A673 (cell line): ENCODE data around the gene NFASC. TPM values are rescaled to one million over a fixed set of nuclear protein-coding genes. Genes with fewer than 3 reads are reported as not detected.

Experiments
- BruUV-seq: library from RNA; stranded (reverse); fragments of 400-500 nt; replicated peaks from 2 replicates; lab custom pipeline; 2021; lab: Mats Ljungman, UMichigan
- CTCF ChIA-PET: fragments of 300-600 bp; sonication (Branson Sonifier 250); formaldehyde crosslinking; loops from one replicate; lab custom pipeline; 2022; ENCODE audit warnings: antibody characterized with exemption; lab: Charles Lee
- POLR2A ChIA-PET: fragments of 300-600 bp; sonication (Branson Sonifier 250); formaldehyde crosslinking; loops from one replicate; lab custom pipeline; 2022; ENCODE audit warnings: antibody characterized with exemption; ENCODE audit not compliant: low non-redundant PET; lab: Charles Lee
- DNase-seq: peaks from one replicate; pipeline ENCODE4 v3.0.0-alpha.2; 2015; ENCODE audit warnings: low spot score
- H3K27ac ChIP-seq: fragments of 200-600 bp; sonication (generic); 2 replicates; pipeline ENCODE4 v1.5.1; 2016; ENCODE audit warnings: mixed run types, low read depth, mild to moderate bottlenecking, mixed read lengths, antibody characterized with exemption, low read length; ENCODE audit not compliant: poor library complexity, severe bottlenecking
- H3K27me3 ChIP-seq: fragments of 200-600 bp; sonication (generic); replicated peaks from 2 replicates; pipeline ENCODE4 v1.6.1; 2017; ENCODE audit warnings: mixed run types, low read depth, mild to moderate bottlenecking, mixed read lengths, antibody characterized with exemption, low read length; ENCODE audit not compliant: insufficient read depth, poor library complexity
- H3K36me3 ChIP-seq: fragments of 200-600 bp; sonication (generic); 2 replicates; pipeline ENCODE4 v1.6.1; 2016; ENCODE audit warnings: mixed run types, mild to moderate bottlenecking, mixed read lengths, antibody characterized with exemption, low read length; ENCODE audit not compliant: insufficient read depth, poor library complexity, severe bottlenecking
- H3K4me1 ChIP-seq: fragments of 200-600 bp; sonication (generic); 2 replicates; pipeline ENCODE4 v1.6.1; 2017; ENCODE audit warnings: mixed run types, mild to moderate bottlenecking, mixed read lengths, antibody characterized with exemption, low read length; ENCODE audit not compliant: insufficient read depth, poor library complexity, severe bottlenecking
- H3K4me3 ChIP-seq: fragments of 200-600 bp; sonication (generic); 2 replicates; pipeline ENCODE4 v1.5.1; 2016; ENCODE audit warnings: low read depth, mixed run types, mild to moderate bottlenecking, mixed read lengths, low read length; ENCODE audit not compliant: poor library complexity, severe bottlenecking
- H3K9me3 ChIP-seq: fragments of 200-600 bp; sonication (generic); 2 replicates; pipeline ENCODE4 v1.6.1; 2016; ENCODE audit warnings: mixed run types, low read depth, mild to moderate bottlenecking, mixed read lengths, antibody characterized with exemption, low read length; ENCODE audit not compliant: poor library complexity, severe bottlenecking
- EZH2 ChIP-seq: fragments of 200-600 bp; sonication (generic); IDR thresholded peaks from 2 replicates; pipeline ENCODE4 v1.6.1; 2017; ENCODE audit warnings: borderline replicate concordance, low read depth, mild to moderate bottlenecking, mixed read lengths, antibody characterized with exemption, low read length; ENCODE audit not compliant: poor library complexity, severe bottlenecking
- intact Hi-C: fragments of 100-400 bp; cut with micrococcal nuclease; formaldehyde crosslinking; loops from one replicate; pipeline ENCODE4 v1.10.0; 2022; ENCODE audit not compliant: unreplicated experiment
- total RNA-seq: library from RNA; stranded (reverse); gene quantifications from 2 replicates; pipeline ENCODE4 v1.2.3, GENCODE V29; 2021
- TF ChIP-seq, protein P1 (sequence below): fragments of 300-800, 200-600 bp; sonication (generic); conservative IDR thresholded peaks from 2 replicates; pipeline ENCODE4 v1.5.1; 2017; ENCODE audit warnings: low read depth, mild to moderate bottlenecking, antibody characterized with exemption, low read length, moderate library complexity, mixed read lengths

Gene NFASC
- total RNA-seq, 1 experiment from 2014 or later: 0.24 TPM

DNA sequence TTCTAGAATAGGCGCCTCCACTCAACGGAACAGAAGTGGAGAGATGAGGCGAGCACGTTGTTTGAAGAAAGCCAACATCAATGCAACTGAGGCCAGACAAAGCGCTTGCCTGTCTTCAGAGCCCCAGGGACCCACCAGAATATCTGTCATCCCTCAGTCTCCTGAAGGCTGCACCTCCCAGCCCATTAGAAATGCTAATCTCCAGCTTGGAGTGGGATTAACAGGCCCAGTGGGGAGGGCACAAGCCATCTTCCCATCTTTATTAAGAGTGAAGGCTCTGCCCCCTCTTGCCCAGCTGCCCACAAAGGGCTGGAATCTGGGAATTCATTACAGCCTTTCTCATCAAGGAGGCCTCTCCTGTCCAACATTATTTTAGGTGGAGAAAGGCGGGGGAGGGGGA lies 155.5 kb downstream of the NFASC start:
- no peak for TF ChIP-seq EZH2
- TF ChIP-seq, protein P1, sequence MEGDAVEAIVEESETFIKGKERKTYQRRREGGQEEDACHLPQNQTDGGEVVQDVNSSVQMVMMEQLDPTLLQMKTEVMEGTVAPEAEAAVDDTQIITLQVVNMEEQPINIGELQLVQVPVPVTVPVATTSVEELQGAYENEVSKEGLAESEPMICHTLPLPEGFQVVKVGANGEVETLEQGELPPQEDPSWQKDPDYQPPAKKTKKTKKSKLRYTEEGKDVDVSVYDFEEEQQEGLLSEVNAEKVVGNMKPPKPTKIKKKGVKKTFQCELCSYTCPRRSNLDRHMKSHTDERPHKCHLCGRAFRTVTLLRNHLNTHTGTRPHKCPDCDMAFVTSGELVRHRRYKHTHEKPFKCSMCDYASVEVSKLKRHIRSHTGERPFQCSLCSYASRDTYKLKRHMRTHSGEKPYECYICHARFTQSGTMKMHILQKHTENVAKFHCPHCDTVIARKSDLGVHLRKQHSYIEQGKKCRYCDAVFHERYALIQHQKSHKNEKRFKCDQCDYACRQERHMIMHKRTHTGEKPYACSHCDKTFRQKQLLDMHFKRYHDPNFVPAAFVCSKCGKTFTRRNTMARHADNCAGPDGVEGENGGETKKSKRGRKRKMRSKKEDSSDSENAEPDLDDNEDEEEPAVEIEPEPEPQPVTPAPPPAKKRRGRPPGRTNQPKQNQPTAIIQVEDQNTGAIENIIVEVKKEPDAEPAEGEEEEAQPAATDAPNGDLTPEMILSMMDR: no peak
- Histone ChIP-seq H3K9me3 (no peaks in the 10 kb centered on the region), H3K4me3 (no peak overlapping the region), H3K27me3 (peaks cover 6% of the 10 kb centered on the region), H3K27ac (no peak overlapping the region), H3K36me3 (no peaks in the 10 kb centered on the region), H3K4me1 (no peaks in the 10 kb centered on the region)
- POLR2A ChIA-PET: no interaction called here
- no TSS peak for BruUV-seq
- CTCF ChIA-PET: no interaction called here
- intact Hi-C loops: no loop called here
- DNase-seq: no peak

DNA sequence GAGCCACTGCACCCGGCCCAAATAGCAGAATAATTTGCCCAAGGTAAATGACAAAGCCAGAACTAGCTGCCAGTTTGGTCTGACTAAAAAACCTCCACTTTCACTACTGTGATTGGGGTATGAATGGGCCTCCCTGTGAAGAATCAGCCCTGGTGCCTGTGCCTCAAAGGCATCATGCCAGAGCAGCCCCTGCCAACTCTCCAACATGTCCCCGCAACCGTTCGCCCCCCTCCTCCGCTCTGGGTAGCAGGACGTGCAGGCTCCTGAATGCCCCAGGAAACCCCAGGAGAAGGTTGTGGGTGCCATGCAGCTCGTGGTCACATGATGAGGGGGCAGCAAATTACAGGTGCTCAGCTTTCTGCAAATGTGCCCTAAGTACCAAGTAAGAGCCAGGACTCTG lies 157.7 kb downstream of the NFASC start:
- no peak for TF ChIP-seq EZH2
- TF ChIP-seq, protein P1: no peak
- no peak for DNase-seq
- Histone ChIP-seq H3K27ac (no peak overlapping the region), H3K9me3 (no peaks in the 10 kb centered on the region), H3K4me3 (no peak overlapping the region), H3K4me1 (no peaks in the 10 kb centered on the region), H3K36me3 (no peaks in the 10 kb centered on the region), H3K27me3 (peaks cover 6% of the 10 kb centered on the region)
- intact Hi-C loops: no loop called here
- ChIA-PET POLR2A (no interaction called here), CTCF (no interaction called here)
- BruUV-seq: no TSS peak

DNA sequence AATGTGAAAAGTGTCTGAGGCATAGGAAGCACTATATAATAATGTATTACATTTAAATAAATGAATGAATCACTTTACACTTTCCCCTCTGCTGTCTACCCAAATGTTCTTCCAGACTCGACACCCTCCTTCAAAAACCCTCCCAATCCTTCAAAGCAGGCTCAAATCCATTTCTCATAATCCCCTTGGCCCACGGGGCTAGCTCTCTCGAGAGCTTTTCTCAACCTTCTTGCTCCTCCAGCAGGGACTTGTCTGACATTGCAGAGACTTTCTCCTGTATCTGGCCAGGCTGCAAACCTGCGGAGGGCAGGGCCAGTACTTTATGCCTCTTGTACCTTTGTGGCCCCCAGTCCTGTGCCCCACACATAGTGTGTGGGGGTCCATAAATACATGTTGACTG lies 158.3 kb downstream of the NFASC start:
- Histone ChIP-seq H3K36me3 (no peaks in the 10 kb centered on the region), H3K4me1 (no peaks in the 10 kb centered on the region), H3K27me3 (peaks cover 6% of the 10 kb centered on the region), H3K27ac (no peak overlapping the region), H3K9me3 (no peaks in the 10 kb centered on the region), H3K4me3 (no peak overlapping the region)
- POLR2A ChIA-PET: no interaction called here
- no peak for DNase-seq
- CTCF ChIA-PET: no interaction called here
- BruUV-seq: no TSS peak
- TF ChIP-seq, protein P1: no peak
- intact Hi-C loops: no loop called here
